ENCODE results near the gene CALN1. TPM values are rescaled to one million over a fixed set of nuclear protein-coding genes. Genes with fewer than 3 reads are reported as not detected.

The CALN1 gene
- total and polyA plus RNA-seq, 4 donors: 0.14 to 0.84 (median 0.24) TPM

DNA sequence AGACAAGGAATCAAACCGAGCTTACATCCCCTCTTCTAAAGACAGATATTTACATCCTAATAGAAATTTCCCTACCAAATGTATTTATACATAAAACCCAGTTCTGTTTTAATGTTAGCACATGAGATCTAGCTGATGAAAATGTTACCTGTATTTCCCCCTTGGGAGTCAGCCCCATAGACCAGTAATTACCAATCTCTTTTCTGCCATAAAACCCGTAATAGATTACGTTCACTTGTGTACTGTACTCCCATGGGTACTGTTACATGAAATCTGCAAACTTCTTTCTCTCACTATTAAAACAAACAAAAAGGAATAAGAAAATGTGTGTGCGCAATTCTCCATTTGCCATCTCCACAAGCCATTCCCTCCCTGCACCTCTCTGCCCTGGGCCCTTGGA is 450.9 kb downstream of the CALN1 start:
- no peak for DNase-seq (ENCODE audit: low spot score)
- H3K4me1 ChIP-seq (ENCODE audit: control insufficient read depth in 4 of 4, insufficient read depth in 4 of 4, low read length in 3 of 4): no peaks in the 10 kb centered on the region
- WGBS: 79% methylated on average over 4 of the region's 4 CpGs
- no peak overlapping the region for H3K27ac ChIP-seq (ENCODE audit: low read depth in 1 of 2, low read length in 2 of 2)
- H3K27me3 ChIP-seq (ENCODE audit: control insufficient read depth in 4 of 4, insufficient read depth in 4 of 4, low read length in 3 of 4): peaks cover 0 to 4% (median 0%) of the 10 kb centered on the region in 4 donors
- no peaks in the 10 kb centered on the region for H3K36me3 ChIP-seq (ENCODE audit: control insufficient read depth in 4 of 4, insufficient read depth in 3 of 4, low read depth in 1 of 4, low read length in 3 of 4)
- H3K9me3 ChIP-seq (ENCODE audit: control insufficient read depth in 4 of 4, low read length in 3 of 4): no peaks in the 10 kb centered on the region
- TF ChIP-seq FOXA1 (IDR thresholded peaks at IDR 0.05): no peak
- TF ChIP-seq, protein P1, sequence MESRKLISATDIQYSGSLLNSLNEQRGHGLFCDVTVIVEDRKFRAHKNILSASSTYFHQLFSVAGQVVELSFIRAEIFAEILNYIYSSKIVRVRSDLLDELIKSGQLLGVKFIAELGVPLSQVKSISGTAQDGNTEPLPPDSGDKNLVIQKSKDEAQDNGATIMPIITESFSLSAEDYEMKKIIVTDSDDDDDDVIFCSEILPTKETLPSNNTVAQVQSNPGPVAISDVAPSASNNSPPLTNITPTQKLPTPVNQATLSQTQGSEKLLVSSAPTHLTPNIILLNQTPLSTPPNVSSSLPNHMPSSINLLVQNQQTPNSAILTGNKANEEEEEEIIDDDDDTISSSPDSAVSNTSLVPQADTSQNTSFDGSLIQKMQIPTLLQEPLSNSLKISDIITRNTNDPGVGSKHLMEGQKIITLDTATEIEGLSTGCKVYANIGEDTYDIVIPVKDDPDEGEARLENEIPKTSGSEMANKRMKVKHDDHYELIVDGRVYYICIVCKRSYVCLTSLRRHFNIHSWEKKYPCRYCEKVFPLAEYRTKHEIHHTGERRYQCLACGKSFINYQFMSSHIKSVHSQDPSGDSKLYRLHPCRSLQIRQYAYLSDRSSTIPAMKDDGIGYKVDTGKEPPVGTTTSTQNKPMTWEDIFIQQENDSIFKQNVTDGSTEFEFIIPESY (IDR thresholded peaks at IDR 0.05): no peak
- TF ChIP-seq RAD21 (IDR thresholded peaks at IDR 0.05): no peak
- TF ChIP-seq NR2F2 (IDR thresholded peaks at IDR 0.05): no peak
- no peak for TF ChIP-seq TAF1 (conservative IDR thresholded peaks at IDR 0.05)
- no peak for TF ChIP-seq GABPA (IDR thresholded peaks at IDR 0.05 in 1 of 2, conservative IDR thresholded peaks at IDR 0.05 in 1 of 2)
- TF ChIP-seq, protein P2, sequence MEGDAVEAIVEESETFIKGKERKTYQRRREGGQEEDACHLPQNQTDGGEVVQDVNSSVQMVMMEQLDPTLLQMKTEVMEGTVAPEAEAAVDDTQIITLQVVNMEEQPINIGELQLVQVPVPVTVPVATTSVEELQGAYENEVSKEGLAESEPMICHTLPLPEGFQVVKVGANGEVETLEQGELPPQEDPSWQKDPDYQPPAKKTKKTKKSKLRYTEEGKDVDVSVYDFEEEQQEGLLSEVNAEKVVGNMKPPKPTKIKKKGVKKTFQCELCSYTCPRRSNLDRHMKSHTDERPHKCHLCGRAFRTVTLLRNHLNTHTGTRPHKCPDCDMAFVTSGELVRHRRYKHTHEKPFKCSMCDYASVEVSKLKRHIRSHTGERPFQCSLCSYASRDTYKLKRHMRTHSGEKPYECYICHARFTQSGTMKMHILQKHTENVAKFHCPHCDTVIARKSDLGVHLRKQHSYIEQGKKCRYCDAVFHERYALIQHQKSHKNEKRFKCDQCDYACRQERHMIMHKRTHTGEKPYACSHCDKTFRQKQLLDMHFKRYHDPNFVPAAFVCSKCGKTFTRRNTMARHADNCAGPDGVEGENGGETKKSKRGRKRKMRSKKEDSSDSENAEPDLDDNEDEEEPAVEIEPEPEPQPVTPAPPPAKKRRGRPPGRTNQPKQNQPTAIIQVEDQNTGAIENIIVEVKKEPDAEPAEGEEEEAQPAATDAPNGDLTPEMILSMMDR (IDR thresholded peaks at IDR 0.05; ENCODE audit: low read depth, low read length, missing input control): no peak
- TF ChIP-seq FOXA2 (IDR thresholded peaks at IDR 0.05): no peak
- no peak overlapping the region for H3K9ac ChIP-seq (ENCODE audit: low read depth in 1 of 2, low read length in 2 of 2)
- H3K4me3 ChIP-seq (ENCODE audit: low read depth in 1 of 3, low read length in 3 of 3): no peak overlapping the region

DNA sequence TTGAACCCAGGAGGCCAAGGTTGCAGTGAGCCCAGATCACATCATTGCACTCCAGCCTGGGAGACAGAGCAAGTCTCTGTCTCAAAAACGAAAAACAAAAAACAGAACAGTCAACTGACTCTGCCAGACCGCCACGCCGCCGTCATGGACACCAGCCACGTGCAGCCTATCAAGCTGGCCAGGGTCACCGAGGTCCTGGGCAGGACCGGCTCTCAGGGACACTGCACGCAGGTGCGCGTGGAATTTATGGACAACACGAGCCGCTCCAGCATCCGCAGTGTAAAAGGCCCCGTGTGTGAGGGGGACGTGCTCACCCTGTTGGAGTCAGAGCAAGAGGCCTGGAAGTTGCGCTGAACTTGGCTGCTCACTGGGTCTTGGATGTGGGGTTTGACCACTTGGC is 470.0 kb downstream of the CALN1 start:
- peaks cover 0 to 2% (median 0%) of the 10 kb centered on the region in 4 donors for H3K27me3 ChIP-seq (ENCODE audit: control insufficient read depth in 4 of 4, insufficient read depth in 4 of 4, low read length in 3 of 4)
- no peak overlapping the region for H3K27ac ChIP-seq (ENCODE audit: low read depth in 1 of 2, low read length in 2 of 2)
- 91% methylated on average over 17 of the region's 17 CpGs for WGBS
- TF ChIP-seq NR2F2 (IDR thresholded peaks at IDR 0.05) (no peak), YY1 (IDR thresholded peaks at IDR 0.05) (no peak), GABPA (IDR thresholded peaks at IDR 0.05 in 1 of 2, conservative IDR thresholded peaks at IDR 0.05 in 1 of 2) (no peak), TAF1 (conservative IDR thresholded peaks at IDR 0.05) (no peak), SP1 (IDR thresholded peaks at IDR 0.05) (no peak), EGR1 (IDR thresholded peaks at IDR 0.05; ENCODE audit: low read depth in 2 of 2) (no peak), RAD21 (IDR thresholded peaks at IDR 0.05) (no peak), FOXA2 (IDR thresholded peaks at IDR 0.05) (no peak)
- TF ChIP-seq, protein P3, sequence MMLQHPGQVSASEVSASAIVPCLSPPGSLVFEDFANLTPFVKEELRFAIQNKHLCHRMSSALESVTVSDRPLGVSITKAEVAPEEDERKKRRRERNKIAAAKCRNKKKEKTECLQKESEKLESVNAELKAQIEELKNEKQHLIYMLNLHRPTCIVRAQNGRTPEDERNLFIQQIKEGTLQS (IDR thresholded peaks at IDR 0.05): no peak
- TF ChIP-seq, protein P1 (IDR thresholded peaks at IDR 0.05): no peak
- no peak overlapping the region for H3K4me3 ChIP-seq (ENCODE audit: low read depth in 1 of 3, low read length in 3 of 3)
- H3K9ac ChIP-seq (ENCODE audit: low read depth in 1 of 2, low read length in 2 of 2): no peak overlapping the region
- H3K4me1 ChIP-seq (ENCODE audit: control insufficient read depth in 4 of 4, insufficient read depth in 4 of 4, low read length in 3 of 4): no peaks in the 10 kb centered on the region
- DNase-seq (ENCODE audit: low spot score): no peak
- H3K36me3 ChIP-seq (ENCODE audit: control insufficient read depth in 4 of 4, insufficient read depth in 3 of 4, low read depth in 1 of 4, low read length in 3 of 4): no peaks in the 10 kb centered on the region
- H3K9me3 ChIP-seq (ENCODE audit: control insufficient read depth in 4 of 4, low read length in 3 of 4): no peaks in the 10 kb centered on the region

Data from liver (tissue), 9 donors.